ENCODE results near the gene NFKB1.

The NFKB1 gene

GRCh38 chr4:102639598-102639997 is 138.4 kb downstream of the NFKB1 start:
- DNase-seq (ENCODE audit: low read depth in 1 of 2, low spot score in 1 of 2): no peak
- H3K27ac ChIP-seq (replicated peaks): no peak overlapping the region
- no peak for TF ChIP-seq GABPA (IDR thresholded peaks at IDR 0.05; ENCODE audit: low read depth)
- TF ChIP-seq SPI1 (IDR thresholded peaks at IDR 0.05; ENCODE audit: borderline replicate concordance, low read depth): no peak
- no peak for TF ChIP-seq POLR2AphosphoS5 (IDR thresholded peaks at IDR 0.05; ENCODE audit: low read depth)
- no peak overlapping the region for H3K4me3 ChIP-seq (replicated peaks; ENCODE audit: insufficient read depth, low read length)
- no peaks in the 10 kb centered on the region for H3K27me3 ChIP-seq (ENCODE audit: insufficient read depth, poor library complexity, severe bottlenecking)

- Histone ChIP-seq H3K27ac (replicated peaks) (no peak overlapping the region), H3K27me3 (ENCODE audit: insufficient read depth, poor library complexity, severe bottlenecking) (no peaks in the 10 kb centered on the region), H3K4me3 (replicated peaks; ENCODE audit: insufficient read depth, low read length) (no peak overlapping the region)
- DNase-seq (ENCODE audit: low read depth in 1 of 2, low spot score in 1 of 2): no peak
- TF ChIP-seq POLR2AphosphoS5 (IDR thresholded peaks at IDR 0.05; ENCODE audit: low read depth) (no peak), SPI1 (IDR thresholded peaks at IDR 0.05; ENCODE audit: borderline replicate concordance, low read depth) (no peak), REST (IDR thresholded peaks at IDR 0.05; ENCODE audit: insufficient replicate concordance, low read depth) (no peak), GABPA (IDR thresholded peaks at IDR 0.05; ENCODE audit: low read depth) (no peak), CTCF (IDR thresholded peaks at IDR 0.05; ENCODE audit: insufficient read depth, low read length) (no peak)
These were observed 139.5 kb downstream of the NFKB1 start for GRCh38 chr4:102640669-102641068.

GRCh38 chr4:102641793-102642192 is 140.6 kb downstream of the NFKB1 start:
- no peak for DNase-seq (ENCODE audit: low read depth in 1 of 2, low spot score in 1 of 2)
- Histone ChIP-seq H3K4me3 (replicated peaks; ENCODE audit: insufficient read depth, low read length) (no peak overlapping the region), H3K27me3 (ENCODE audit: insufficient read depth, poor library complexity, severe bottlenecking) (no peaks in the 10 kb centered on the region), H3K27ac (replicated peaks) (no peak overlapping the region)
- TF ChIP-seq REST (IDR thresholded peaks at IDR 0.05; ENCODE audit: insufficient replicate concordance, low read depth) (no peak), SPI1 (IDR thresholded peaks at IDR 0.05; ENCODE audit: borderline replicate concordance, low read depth) (no peak), GABPA (IDR thresholded peaks at IDR 0.05; ENCODE audit: low read depth) (no peak), CTCF (IDR thresholded peaks at IDR 0.05; ENCODE audit: insufficient read depth, low read length) (no peak), POLR2AphosphoS5 (IDR thresholded peaks at IDR 0.05; ENCODE audit: low read depth) (no peak)

- DNase-seq (ENCODE audit: low read depth in 1 of 2, low spot score in 1 of 2): no peak
- H3K27me3 ChIP-seq (ENCODE audit: insufficient read depth, poor library complexity, severe bottlenecking): no peaks in the 10 kb centered on the region
- no peak overlapping the region for H3K4me3 ChIP-seq (replicated peaks; ENCODE audit: insufficient read depth, low read length)
- no peak overlapping the region for H3K27ac ChIP-seq (replicated peaks)
- TF ChIP-seq POLR2AphosphoS5 (IDR thresholded peaks at IDR 0.05; ENCODE audit: low read depth) (no peak), REST (IDR thresholded peaks at IDR 0.05; ENCODE audit: insufficient replicate concordance, low read depth) (no peak), GABPA (IDR thresholded peaks at IDR 0.05; ENCODE audit: low read depth) (no peak), SPI1 (IDR thresholded peaks at IDR 0.05; ENCODE audit: borderline replicate concordance, low read depth) (no peak)
These were observed 141.6 kb downstream of the NFKB1 start for GRCh38 chr4:102642631-102643298.
